Measurements from ENCODE around the gene ACOT7. TPM values are rescaled to one million over a fixed set of nuclear protein-coding genes. Genes with fewer than 3 reads are reported as not detected.
"Not testable (repeated sequence)": the region's sequence is repeated elsewhere in the genome, so short reads cannot be mapped to it uniquely, and the experiment has no call there.

Gene ACOT7
- total RNA-seq, 1 donor from 2014 or later, result 35.1 TPM

GRCh38 chr1:6373961-6374720 is 19.4 kb downstream of the ACOT7 start:
- TF ChIP-seq CTCF (IDR thresholded peaks at IDR 0.05; ENCODE audit: unreplicated experiment), result no peak
- H3K36me3 Mint-ChIP-seq (ENCODE audit: low read depth, unreplicated experiment), result no peaks in the 10 kb centered on the region
- DNase-seq (ENCODE audit: low spot score), result no peak
- H3K27ac Mint-ChIP-seq (ENCODE audit: unreplicated experiment), result no peak overlapping the region
- no peaks in the 10 kb centered on the region for H3K9me3 Mint-ChIP-seq (ENCODE audit: unreplicated experiment)
- H3K27me3 Mint-ChIP-seq (ENCODE audit: unreplicated experiment), result no peaks in the 10 kb centered on the region
- no peak overlapping the region for H3K4me3 Mint-ChIP-seq (ENCODE audit: unreplicated experiment)
- H3K4me1 Mint-ChIP-seq (ENCODE audit: unreplicated experiment), result no peaks in the 10 kb centered on the region

GRCh38 chr1:6372236-6372635 is 21.3 kb downstream of the ACOT7 start:
- H3K9me3 Mint-ChIP-seq (ENCODE audit: unreplicated experiment); H3K4me1 Mint-ChIP-seq (ENCODE audit: unreplicated experiment); DNase-seq (ENCODE audit: low spot score); H3K4me3 Mint-ChIP-seq (ENCODE audit: unreplicated experiment); H3K36me3 Mint-ChIP-seq (ENCODE audit: low read depth, unreplicated experiment); H3K27ac Mint-ChIP-seq (ENCODE audit: unreplicated experiment); H3K27me3 Mint-ChIP-seq (ENCODE audit: unreplicated experiment): not testable (repeated sequence)

GRCh38 chr1:6370006-6370405 is 23.6 kb downstream of the ACOT7 start:
- TF ChIP-seq CTCF (IDR thresholded peaks at IDR 0.05; ENCODE audit: unreplicated experiment), result no peak
- no peak overlapping the region for H3K4me3 Mint-ChIP-seq (ENCODE audit: unreplicated experiment)
- no peaks in the 10 kb centered on the region for H3K9me3 Mint-ChIP-seq (ENCODE audit: unreplicated experiment)
- no peaks in the 10 kb centered on the region for H3K4me1 Mint-ChIP-seq (ENCODE audit: unreplicated experiment)
- DNase-seq (ENCODE audit: low spot score), result no peak
- H3K36me3 Mint-ChIP-seq (ENCODE audit: low read depth, unreplicated experiment), result peaks cover 4% of the 10 kb centered on the region
- peaks cover 2% of the 10 kb centered on the region for H3K27me3 Mint-ChIP-seq (ENCODE audit: unreplicated experiment)
- no peak overlapping the region for H3K27ac Mint-ChIP-seq (ENCODE audit: unreplicated experiment)

GRCh38 chr1:6367381-6368012 is 26.1 kb downstream of the ACOT7 start:
- no peak for DNase-seq (ENCODE audit: low spot score)
- Mint-ChIP-seq H3K36me3 (ENCODE audit: low read depth, unreplicated experiment) (peaks cover 4% of the 10 kb centered on the region), H3K27me3 (ENCODE audit: unreplicated experiment) (peaks cover 2% of the 10 kb centered on the region), H3K4me3 (ENCODE audit: unreplicated experiment) (no peak overlapping the region), H3K9me3 (ENCODE audit: unreplicated experiment) (no peaks in the 10 kb centered on the region), H3K27ac (ENCODE audit: unreplicated experiment) (no peak overlapping the region), H3K4me1 (ENCODE audit: unreplicated experiment) (no peaks in the 10 kb centered on the region)
- TF ChIP-seq CTCF (IDR thresholded peaks at IDR 0.05; ENCODE audit: unreplicated experiment), result no peak

GRCh38 chr1:6365047-6365446 is 28.5 kb downstream of the ACOT7 start:
- DNase-seq (ENCODE audit: low spot score), result no peak
- Mint-ChIP-seq H3K9me3 (ENCODE audit: unreplicated experiment) (no peaks in the 10 kb centered on the region), H3K27ac (ENCODE audit: unreplicated experiment) (no peak overlapping the region)

More at GRCh38 chr1:6365047-6365446, 28.5 kb downstream of the ACOT7 start:
- TF ChIP-seq CTCF (IDR thresholded peaks at IDR 0.05; ENCODE audit: unreplicated experiment), result no peak
- Mint-ChIP-seq H3K36me3 (ENCODE audit: low read depth, unreplicated experiment) (peaks cover 4% of the 10 kb centered on the region), H3K4me1 (ENCODE audit: unreplicated experiment) (no peaks in the 10 kb centered on the region), H3K4me3 (ENCODE audit: unreplicated experiment) (no peak overlapping the region), H3K27me3 (ENCODE audit: unreplicated experiment) (peaks cover 2% of the 10 kb centered on the region)

All from endothelial cell (in vitro differentiated cells).